IPS-11a (cell line): ENCODE measurements around the gene RAD51B.
A peak's percentile ranks its signal among the peaks of the same experiment; 100 is the strongest.

Experiments
- H3K4me3 ChIP-seq: one replicate; pipeline ENCODE4 v1.5.1; 2013; ENCODE audit warnings: low read depth, low read length, control low read depth

Gene RAD51B

GRCh38 chr14:68343534-68344118, 524.0 kb downstream of the RAD51B start:
- no peak overlapping the region for H3K4me3 ChIP-seq

DNA sequence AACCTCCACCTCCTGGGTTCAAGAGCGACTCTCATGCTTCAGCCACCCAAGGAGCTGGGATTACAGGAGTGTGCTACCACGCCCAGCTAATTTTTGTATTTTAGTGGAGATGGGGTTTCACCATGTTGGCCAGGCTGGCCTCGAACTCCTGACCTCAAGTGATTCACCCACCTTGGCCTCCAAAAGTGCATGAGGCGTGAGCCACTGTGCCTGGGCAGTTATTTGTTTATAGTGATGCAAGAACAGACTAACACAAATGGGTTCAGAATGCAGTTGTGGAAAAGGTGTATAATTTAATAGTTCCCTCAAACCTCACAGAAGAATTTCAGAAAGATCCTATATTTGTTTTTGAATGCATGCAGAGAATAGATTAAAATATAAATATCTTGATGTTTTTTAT, 526.2 kb downstream of the RAD51B start:
- H3K4me3 ChIP-seq: no peak overlapping the region

GRCh38 chr14:68346556-68347343, 527.2 kb downstream of the RAD51B start:
- H3K4me3 ChIP-seq: no peak overlapping the region

DNA sequence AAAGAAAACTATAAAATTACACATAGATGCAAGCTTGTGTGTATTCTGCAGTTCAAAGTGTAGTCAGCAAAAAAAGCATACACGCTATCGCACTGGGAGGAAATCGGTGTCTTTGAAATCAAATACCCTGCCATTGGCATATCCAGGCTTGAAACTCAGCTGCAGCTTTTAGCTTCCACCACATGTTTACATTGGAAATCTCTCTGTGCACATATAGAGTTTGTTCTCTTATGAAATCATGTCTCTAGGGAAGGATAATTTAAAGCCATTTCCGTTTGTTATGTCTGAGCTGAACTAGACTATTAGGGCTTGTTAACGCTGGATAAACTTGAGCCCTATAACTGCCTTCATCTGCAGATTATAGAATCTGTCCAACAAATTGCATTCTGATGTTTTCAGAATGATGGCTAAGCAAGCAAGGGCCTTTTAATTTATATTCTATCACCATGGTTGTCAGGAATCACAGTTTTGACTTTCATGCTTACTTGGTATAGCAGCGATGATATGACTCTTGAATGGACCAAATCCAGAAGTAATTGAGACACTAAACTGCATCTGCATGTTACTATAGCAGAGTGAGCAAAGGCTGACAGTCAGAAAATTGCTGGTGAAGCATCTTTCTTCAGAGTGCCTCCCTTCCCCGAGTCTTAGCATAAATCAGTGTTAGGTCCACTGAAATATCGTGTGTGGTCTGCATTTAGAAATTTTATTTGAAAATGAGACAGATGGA, 530.5 kb downstream of the RAD51B start:
- no peak overlapping the region for H3K4me3 ChIP-seq

- no peak overlapping the region for H3K4me3 ChIP-seq
Measured at GRCh38 chr14:68355415-68355814, 535.8 kb downstream of the RAD51B start.

DNA sequence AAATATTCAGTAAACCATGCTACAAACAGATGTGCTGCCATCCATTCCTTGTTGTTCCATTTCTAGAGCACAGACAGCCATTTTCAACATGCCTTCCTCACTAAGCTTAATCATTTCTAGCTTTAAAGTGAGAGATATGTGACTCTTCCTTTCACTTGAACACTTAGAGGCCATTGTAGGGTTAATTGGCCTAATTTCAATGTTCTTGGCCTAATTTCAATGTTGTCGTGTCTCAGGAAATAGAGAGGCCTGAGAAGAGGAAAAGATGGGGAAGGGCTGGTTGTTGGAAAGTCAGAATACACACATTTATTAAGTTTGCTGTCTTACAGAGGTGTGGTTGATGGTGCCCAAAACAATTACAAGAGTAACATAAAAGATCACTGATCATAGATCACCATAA, 538.2 kb downstream of the RAD51B start:
- no peak overlapping the region for H3K4me3 ChIP-seq

- H3K4me3 ChIP-seq: no peak overlapping the region
Measured at GRCh38 chr14:68358500-68358899, 538.9 kb downstream of the RAD51B start.

- no peak overlapping the region for H3K4me3 ChIP-seq
Measured at GRCh38 chr14:68359022-68359836, 539.6 kb downstream of the RAD51B start.

DNA sequence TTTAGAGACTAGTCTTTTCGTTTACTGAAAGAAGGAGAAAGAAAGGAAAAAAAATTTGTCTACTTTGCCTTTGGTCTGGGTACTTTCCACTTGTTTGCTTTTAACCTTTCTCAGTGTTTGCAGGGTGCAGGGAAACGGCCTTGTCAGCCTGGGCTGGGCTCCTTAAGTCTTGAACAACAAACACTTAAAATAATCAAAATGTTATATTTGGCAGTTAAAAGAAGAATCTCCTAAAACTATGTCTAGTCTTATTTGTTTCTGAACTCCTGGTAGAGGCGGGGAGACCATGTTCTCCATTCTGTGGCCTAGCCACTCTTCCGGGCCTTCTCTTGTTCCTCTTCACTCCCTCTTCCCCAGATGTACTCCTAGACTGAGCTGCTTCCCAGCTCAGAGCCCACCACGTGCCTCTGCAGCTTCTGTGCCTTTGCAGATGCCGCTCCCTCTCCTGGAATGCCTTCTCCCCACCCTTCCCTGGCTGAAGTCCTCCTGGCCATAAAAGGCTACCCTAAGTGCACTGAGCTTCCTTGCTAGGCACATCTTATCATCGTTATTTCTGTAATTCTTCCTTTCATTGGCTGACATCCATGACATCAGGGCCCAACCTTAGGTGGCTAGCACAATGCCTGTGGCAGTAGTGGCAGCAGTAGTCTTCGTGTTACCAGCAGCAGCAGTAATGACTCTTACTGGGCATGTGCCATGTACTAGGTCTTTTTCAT, 540.4 kb downstream of the RAD51B start:
- no peak overlapping the region for H3K4me3 ChIP-seq

- no peak overlapping the region for H3K4me3 ChIP-seq
Measured at GRCh38 chr14:68361231-68361630, 541.7 kb downstream of the RAD51B start.

GRCh38 chr14:68362846-68363245, 543.3 kb downstream of the RAD51B start:
- H3K4me3 ChIP-seq: no peak overlapping the region

DNA sequence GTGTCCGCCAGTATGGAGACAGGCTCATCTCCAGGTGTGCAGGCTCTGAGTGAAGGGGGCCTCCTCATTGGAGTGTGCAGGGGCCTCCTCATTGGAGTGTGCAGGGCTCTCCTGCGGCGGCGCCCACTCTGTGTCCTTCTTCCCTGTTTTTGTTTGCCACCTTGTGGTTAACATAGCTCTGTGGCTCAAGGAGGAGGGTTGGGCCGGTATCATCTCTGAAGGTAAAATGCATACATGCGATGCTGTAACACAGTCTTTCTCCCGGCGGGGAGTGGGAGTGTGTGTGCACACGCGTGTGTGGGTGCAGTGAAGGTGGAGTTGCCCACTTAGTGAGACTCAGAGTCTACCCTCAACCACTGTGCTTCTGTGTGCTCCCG, 543.9 kb downstream of the RAD51B start:
- peak overlapping the region; percentile 58 for H3K4me3 ChIP-seq

GRCh38 chr14:68363843-68364767, 544.5 kb downstream of the RAD51B start:
- peak overlapping the region; percentile 58 for H3K4me3 ChIP-seq

GRCh38 chr14:68364792-68365192, 545.2 kb downstream of the RAD51B start:
- no peak overlapping the region for H3K4me3 ChIP-seq

DNA sequence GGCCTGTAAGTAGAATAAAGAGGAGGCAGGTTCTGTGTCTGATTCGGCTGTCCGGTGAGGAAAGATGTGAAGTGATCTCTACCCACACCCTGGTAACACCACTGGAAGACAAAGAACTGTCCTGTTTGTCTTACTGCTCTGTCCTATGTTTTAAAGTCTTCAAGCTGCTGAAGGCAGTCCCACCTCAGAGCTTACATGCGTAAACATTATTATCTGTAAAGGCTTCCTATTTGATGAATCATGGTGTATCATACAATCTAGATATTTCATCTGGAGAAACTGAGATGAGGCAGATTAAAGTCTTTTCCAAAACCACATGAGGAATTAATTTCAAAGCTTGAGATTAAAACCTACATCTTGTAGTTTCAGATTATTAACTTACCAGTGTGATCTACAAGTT, 545.6 kb downstream of the RAD51B start:
- H3K4me3 ChIP-seq: no peak overlapping the region

- H3K4me3 ChIP-seq: no peak overlapping the region
Measured at GRCh38 chr14:68366656-68367055, 547.1 kb downstream of the RAD51B start.

- H3K4me3 ChIP-seq: no peak overlapping the region
Measured at GRCh38 chr14:68367536-68367935, 548.0 kb downstream of the RAD51B start.

- H3K4me3 ChIP-seq: no peak overlapping the region
Measured at GRCh38 chr14:68368850-68369249, 549.3 kb downstream of the RAD51B start.

GRCh38 chr14:68369281-68370056, 549.9 kb downstream of the RAD51B start:
- no peak overlapping the region for H3K4me3 ChIP-seq
